ENCODE data around the gene CPSF4L. TPM values are rescaled to one million over a fixed set of nuclear protein-coding genes. Genes with fewer than 3 reads are reported as not detected.
A peak's percentile ranks its signal among the peaks of the same experiment; 100 is the strongest.

Gene CPSF4L
- total RNA-seq, 1 donor from 2014 or later, result not detected

- no peak overlapping the region for H3K4me3 ChIP-seq
- intact Hi-C loops (cut with micrococcal nuclease), result no loop called here
- no peak for DNase-seq
- H3K27me3 ChIP-seq (ENCODE audit: low read depth), result no peaks in the 10 kb centered on the region
- peaks cover 5% of the 10 kb centered on the region for H3K36me3 ChIP-seq
- H3K27ac ChIP-seq (replicated peaks), result peak overlapping the region; percentile 67
- no peaks in the 10 kb centered on the region for H3K9me3 ChIP-seq (replicated peaks)
- H3K4me1 ChIP-seq, result peaks cover 71% of the 10 kb centered on the region
- TF ChIP-seq, protein P1, sequence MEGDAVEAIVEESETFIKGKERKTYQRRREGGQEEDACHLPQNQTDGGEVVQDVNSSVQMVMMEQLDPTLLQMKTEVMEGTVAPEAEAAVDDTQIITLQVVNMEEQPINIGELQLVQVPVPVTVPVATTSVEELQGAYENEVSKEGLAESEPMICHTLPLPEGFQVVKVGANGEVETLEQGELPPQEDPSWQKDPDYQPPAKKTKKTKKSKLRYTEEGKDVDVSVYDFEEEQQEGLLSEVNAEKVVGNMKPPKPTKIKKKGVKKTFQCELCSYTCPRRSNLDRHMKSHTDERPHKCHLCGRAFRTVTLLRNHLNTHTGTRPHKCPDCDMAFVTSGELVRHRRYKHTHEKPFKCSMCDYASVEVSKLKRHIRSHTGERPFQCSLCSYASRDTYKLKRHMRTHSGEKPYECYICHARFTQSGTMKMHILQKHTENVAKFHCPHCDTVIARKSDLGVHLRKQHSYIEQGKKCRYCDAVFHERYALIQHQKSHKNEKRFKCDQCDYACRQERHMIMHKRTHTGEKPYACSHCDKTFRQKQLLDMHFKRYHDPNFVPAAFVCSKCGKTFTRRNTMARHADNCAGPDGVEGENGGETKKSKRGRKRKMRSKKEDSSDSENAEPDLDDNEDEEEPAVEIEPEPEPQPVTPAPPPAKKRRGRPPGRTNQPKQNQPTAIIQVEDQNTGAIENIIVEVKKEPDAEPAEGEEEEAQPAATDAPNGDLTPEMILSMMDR (IDR thresholded peaks at IDR 0.05; ENCODE audit: borderline replicate concordance), result no peak
Measured at GRCh38 chr17:73227944-73228343, 33.7 kb downstream of the CPSF4L start.

DNA sequence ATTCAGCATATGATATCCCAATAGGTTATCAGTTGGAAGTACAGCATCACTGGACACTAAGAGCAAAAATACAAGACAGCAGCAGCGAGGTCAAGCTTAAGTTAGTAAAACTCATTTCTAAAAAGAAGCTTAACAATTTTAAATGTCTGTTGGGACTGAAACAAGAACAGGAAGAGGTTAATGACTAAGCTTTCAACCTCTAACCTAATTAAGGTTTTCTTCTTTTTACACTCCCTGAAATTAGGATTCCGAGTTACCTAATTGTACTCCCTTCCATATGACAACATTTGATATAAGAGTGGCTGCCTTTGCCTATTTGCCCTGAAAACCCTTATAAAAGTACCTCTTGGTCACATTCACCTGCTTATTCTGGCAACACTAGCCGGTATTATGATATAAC lies 34.3 kb downstream of the CPSF4L start:
- H3K4me3 ChIP-seq, result no peak overlapping the region
- H3K27ac ChIP-seq (replicated peaks), result peak overlapping the region; percentile 67

DNA sequence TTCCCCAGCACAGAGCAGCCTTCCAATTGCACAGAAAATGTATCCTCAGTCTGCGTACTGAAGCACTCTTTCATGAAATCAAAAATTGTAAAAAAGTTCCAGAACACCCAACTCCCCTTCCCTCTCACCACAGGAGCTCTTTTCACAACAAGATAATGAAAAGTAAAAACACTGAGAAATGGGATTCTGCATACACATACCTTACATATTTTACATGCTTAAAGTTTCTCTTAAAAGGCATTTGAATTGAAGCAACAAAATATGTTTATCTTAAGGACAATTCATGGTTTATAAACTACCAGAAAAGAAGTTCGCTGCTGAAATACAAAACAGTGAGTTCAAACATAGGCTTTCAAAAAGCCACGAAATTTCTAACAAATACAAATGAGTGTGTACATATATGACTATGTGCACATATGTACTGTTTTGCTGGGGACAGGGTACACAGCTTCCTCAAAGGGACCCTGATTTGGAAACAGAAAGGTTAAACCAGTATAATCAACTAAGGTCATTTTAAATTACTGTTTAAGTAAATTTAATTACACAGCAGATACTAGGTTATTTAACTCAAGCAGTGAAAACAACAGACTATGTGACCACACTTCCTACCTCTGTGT lies 35.0 kb downstream of the CPSF4L start:
- Histone ChIP-seq H3K36me3 (peaks cover 5% of the 10 kb centered on the region), H3K27me3 (ENCODE audit: low read depth) (no peaks in the 10 kb centered on the region), H3K9me3 (replicated peaks) (no peaks in the 10 kb centered on the region), H3K4me1 (peaks cover 68% of the 10 kb centered on the region), H3K4me3 (no peak overlapping the region), H3K27ac (replicated peaks) (peak overlapping the region; percentile 67)
- intact Hi-C loops (cut with micrococcal nuclease), result no loop called here
- TF ChIP-seq, protein P1 (IDR thresholded peaks at IDR 0.05; ENCODE audit: borderline replicate concordance), result no peak
- no peak for DNase-seq

More for the DNA sequence above, 34.3 kb downstream of the CPSF4L start:
- Histone ChIP-seq H3K4me1 (peaks cover 71% of the 10 kb centered on the region), H3K27me3 (ENCODE audit: low read depth) (no peaks in the 10 kb centered on the region), H3K36me3 (peaks cover 5% of the 10 kb centered on the region), H3K9me3 (replicated peaks) (no peaks in the 10 kb centered on the region)
- TF ChIP-seq, protein P1 (IDR thresholded peaks at IDR 0.05; ENCODE audit: borderline replicate concordance), result no peak
- intact Hi-C loops (cut with micrococcal nuclease), result no loop called here
- no peak for DNase-seq

- Histone ChIP-seq H3K27ac (replicated peaks) (no peak overlapping the region), H3K27me3 (ENCODE audit: low read depth) (no peaks in the 10 kb centered on the region), H3K9me3 (replicated peaks) (no peaks in the 10 kb centered on the region), H3K4me3 (no peak overlapping the region), H3K36me3 (peaks cover 5% of the 10 kb centered on the region), H3K4me1 (peaks cover 49% of the 10 kb centered on the region)
- no peak for DNase-seq
- TF ChIP-seq, protein P1 (IDR thresholded peaks at IDR 0.05; ENCODE audit: borderline replicate concordance), result no peak
- intact Hi-C loops (cut with micrococcal nuclease), result no loop called here
Measured at GRCh38 chr17:73224663-73225305, 36.9 kb downstream of the CPSF4L start.

DNA sequence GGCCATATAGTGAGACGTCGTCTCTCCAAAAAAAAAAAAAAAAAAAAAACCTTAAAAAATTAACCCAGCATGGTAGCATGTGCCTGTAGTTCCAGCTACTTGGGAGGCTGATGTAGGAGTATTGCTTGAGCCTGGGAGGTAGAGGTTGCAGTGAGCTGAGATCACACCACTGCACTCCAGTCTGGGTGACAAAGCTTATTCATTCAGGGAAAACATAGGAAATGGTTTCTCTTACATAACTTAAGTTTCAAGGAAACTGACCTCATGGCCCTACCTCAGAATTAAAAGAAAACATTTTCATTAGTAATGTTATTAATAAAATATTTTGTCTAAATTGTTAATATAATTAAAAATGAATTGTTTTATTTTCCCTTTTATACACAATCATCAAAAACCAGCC lies 37.4 kb downstream of the CPSF4L start:
- Histone ChIP-seq H3K4me1 (peaks cover 44% of the 10 kb centered on the region), H3K27ac (replicated peaks) (no peak overlapping the region), H3K27me3 (ENCODE audit: low read depth) (no peaks in the 10 kb centered on the region), H3K36me3 (peaks cover 5% of the 10 kb centered on the region), H3K9me3 (replicated peaks) (no peaks in the 10 kb centered on the region), H3K4me3 (no peak overlapping the region)
- intact Hi-C loops (cut with micrococcal nuclease), result no loop called here
- no peak for DNase-seq
- TF ChIP-seq, protein P1 (IDR thresholded peaks at IDR 0.05; ENCODE audit: borderline replicate concordance), result no peak

All from left ventricle myocardium inferior (tissue), 1 donor.